Stimulated activated CD4-positive, alpha-beta T cell treated with anti-CD3 and anti-CD28 coated beads, Interleukin-12 subunit alpha, Interleukin-12 subunit beta, amount 100 ng/mL, for 24 hours (primary cell): ENCODE data around the gene TMEM127.
"Not testable (repeated sequence)": the region's sequence is repeated elsewhere in the genome, so short reads cannot be mapped to it uniquely, and the experiment has no call there.

ENCODE experiments used
- DNase-seq, 2 experiments: peaks; one replicate each; pipeline ENCODE4 v3.0.0-alpha.2; 2020; ENCODE audit warnings: low read depth in 2 of 2

Gene TMEM127

DNA sequence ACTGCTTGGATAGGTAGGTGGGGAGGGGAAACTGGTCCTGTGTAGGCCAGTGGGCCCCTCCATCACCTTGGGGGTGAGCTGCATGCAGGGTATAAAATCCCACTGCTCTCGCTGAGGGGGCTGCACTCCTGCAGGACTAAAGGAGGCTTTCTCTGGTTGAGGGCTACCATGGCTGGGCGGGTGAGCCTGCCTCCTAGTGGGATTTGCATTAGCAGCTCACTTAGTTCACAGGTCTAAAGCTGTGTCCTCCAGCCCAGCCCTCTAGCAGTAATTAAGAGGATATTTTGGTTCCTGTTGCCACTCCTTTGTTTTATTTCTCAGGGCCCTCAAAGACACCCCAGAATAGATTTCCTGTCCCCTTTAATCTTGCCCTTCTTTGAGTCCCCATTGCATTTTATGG, 24.6 kb downstream of the TMEM127 start:
- no peak for DNase-seq

DNA sequence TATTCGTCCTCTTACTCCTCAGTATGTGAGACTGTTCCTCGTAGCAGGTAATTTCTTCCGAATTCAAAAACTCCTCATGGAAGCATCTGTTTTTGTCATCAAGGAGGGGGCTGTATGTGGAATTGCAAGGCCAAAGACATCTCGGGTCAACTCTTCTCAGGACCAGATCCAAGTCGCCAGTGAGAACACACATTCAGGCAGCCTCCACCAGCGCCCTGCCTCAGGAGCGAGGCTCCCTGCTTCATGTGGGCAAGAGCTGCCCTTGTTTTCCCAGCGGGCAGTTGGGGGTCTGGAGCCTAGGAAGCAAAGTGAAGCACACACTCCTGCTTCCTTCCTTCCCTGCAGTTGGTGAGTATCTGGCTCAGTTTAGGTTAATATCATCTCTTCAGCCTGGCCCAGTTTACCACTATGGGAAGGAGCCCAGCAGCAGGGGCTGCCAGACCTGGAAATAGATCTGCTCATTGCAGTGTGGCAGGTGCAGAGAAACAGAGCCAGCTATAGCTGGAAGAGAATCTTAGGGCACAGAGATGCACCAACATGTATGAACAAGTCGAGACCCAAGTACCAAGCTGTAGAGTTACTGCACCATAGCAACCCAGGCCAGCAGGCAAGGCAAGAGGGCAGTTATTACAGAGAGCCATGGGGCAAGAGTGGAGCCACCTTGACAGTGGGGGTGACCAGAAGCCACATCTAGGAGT, 25.3 kb downstream of the TMEM127 start:
- DNase-seq: no peak

DNA sequence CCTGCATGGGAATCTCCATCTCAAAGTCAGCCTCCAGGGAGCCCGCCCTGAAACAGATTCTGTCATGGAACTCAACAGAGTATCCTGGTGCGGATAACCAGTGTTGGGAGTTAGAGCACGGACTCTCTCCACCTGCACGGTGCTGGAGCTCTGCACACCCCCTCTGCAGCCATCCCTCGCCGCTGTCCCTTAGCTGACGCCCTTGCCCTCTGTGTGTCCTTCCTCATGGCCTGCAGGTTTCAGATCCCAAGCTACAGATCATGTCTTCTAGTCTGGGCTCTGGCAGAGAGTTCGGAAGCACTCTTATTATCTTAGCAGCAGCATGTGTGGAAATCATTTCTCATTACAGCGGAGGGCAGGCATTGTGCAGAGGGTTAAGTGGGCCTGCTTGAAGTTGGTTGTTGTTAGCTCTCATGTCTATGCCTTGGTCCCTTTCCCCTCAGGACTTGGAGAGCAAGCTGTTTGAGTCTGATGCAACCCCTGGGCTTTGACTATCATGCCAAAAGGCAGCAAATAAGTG, 26.0 kb downstream of the TMEM127 start:
- DNase-seq: no peak

DNA sequence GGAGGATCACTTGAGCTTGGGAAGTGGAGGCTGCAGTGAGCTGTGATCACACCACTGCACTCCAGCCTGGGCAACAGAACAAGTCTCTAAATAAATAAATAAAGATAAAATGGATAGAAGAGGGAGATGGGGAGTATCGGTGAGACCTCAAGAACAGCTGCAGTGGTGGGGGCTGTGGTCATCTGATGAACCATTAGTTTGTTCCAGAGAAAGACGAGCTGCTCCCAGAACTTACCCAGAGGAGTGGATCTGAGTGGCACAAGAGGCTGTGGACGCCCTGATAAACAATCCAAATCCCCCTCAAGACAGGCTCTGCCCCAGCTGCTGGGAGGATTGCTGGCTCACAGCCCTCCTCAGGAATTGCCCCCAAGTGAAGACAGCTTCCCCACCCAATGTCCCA, 26.7 kb downstream of the TMEM127 start:
- DNase-seq: no peak

DNA sequence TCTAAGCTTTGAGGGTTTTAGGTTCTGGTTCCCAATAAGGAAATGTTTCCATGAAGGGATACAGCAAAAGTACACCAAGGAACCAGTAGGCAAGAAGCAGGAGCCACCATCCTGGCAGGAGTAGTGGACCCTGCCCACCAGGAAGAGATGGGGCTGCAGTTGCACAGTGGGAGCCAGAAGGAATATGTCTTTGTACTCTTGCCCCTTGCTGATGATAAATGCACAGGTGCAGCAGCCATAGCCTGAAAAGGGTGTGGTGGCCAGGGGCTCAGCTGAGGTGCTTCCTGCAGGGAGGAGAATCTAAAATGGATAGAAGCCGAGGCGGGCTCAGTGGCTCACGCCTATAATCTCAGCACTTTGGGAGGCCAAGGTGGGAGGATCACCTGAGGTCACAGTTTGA, 27.5 kb downstream of the TMEM127 start:
- no peak for DNase-seq

DNA sequence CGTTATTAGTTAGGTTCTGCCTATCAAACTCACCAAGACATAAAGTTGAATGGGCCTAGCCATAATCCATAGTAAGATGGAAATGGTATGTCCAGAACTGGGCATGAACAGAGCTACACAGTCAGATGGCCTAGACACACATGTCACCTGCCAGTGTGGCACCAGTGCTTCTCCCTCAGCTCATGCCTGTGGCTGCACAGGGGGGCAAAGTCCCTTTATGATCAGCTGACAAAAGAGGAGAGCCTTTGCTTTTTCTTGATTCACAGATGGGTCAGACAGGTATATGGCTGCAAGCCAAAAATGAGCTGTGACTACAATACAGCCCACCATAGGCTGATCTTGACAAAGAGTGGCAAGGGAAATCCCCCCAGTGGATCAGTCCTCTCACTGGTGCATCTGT, 28.9 kb downstream of the TMEM127 start:
- no peak for DNase-seq

DNA sequence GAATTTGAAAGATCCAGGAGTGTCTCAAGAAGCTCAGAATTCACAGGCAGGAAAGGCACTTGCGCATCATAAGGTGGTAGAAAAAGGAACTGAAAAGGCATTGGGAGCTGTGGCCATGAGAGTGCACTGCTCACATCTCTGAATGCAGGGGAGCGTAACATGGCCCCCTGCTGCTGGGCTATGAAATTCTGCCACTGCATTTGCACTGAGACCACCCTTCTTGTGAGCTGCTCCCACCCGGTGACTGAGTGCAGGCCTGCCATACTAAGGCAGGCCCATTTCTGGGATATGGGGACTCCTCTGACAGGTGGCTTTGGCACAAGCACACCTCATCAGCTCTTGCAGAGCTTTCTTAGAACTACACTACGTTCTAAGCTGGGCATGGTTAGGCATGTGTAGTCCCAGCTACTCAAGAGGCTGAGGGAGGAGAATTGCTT, 31.9 kb downstream of the TMEM127 start:
- DNase-seq: no peak

DNA sequence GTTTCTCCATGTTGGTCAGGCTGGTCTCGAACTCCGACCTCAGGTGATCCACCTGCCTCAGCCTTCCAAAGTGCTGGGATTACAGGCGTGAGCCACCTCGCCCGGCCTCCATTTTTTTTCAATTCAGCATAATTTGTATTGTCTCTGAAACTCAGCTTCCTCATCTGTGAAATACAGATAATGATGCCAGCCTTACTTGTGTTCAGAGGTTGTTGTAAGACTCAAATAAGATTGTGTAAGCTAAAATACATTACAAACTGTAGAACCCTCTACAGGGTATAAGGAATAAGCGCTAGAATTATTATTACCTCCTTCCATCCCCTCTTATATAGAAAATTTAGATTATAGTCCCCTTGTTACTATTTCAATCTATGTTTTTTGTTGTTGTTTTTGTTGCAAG, 32.4 kb downstream of the TMEM127 start:
- no peak for DNase-seq

DNA sequence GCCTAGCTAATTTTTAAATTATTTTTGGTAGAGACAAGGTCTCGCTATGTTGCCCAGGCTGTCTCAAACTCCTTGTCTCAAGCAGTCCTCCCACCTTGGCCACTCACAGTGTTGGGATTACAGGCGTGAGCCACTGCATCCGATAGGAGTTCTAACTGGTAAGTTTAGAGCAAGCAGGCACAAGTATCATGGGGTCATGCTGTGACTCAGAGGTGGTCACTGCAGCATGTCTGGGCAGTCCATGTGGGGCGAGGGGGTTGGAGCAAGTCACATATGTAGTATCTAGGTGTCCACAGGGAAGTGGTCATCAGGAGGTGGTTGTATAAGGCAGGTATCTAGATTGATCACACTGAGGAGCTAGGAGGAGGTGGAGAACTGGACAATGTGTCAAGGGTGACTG, 34.5 kb downstream of the TMEM127 start:
- DNase-seq: no peak

DNA sequence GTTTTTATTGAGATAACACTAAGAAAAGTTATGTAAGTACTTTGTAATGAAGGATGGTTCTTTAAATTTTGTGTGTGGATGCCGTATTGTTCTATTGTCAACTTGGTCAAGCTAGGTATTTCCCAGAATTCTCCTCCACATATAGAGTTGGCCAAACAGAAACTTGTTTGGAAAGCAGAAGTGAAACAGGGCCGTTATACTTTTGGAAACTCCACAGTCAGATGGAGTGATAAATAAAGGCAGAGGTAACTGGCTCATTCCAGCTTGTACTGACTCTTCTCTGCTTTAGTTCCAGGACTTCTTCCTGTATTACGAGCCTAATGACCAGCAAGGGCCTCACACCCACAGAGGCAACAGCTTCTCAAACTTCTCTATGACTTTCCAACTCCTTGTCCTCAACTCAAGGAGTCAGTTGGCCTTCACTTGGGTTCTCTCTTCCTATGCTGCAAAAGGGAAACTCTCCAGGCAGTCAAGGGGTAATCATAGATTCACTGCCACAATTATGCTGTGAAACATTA, 40.7 kb downstream of the TMEM127 start:
- DNase-seq: no peak

DNA sequence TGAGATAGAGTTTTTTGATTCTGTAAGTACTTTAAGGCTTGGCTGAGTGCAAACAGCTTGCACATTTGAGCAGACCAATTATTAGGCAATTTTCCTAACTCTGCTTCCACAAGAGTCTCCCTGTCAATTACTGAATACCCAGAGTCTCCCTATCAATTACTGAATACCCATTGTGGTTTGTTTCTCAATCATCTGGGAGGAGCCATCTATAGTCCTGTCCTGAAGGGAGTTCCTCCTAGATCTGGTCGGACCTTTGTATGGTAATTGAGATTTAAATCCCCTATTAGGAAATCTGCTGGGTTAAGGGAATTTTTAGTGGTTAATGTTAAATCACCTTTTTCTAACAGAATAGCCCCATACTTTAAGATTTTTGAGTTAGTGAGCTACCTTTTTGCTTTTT, 44.7 kb downstream of the TMEM127 start:
- not testable (repeated sequence) for DNase-seq

DNA sequence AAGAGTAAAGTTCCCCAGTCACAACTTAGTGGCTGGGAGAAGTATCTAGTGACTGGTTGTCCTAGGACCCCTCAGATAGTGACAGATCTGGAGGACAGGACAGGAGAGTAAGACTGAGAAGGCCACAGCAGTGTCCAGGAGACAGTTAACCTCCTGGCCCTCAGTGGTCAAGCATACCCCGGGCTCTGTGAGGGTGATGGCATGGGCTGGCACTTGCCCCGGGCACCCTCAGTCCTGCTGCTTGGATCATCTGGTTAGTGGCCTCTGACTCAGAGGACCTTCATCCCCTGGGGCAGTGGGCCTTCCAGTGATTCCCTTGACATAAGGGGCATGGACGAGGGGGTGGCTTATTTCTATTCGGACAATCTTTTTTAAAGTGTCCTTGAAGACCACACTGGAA, 45.8 kb downstream of the TMEM127 start:
- not testable (repeated sequence) for DNase-seq

DNA sequence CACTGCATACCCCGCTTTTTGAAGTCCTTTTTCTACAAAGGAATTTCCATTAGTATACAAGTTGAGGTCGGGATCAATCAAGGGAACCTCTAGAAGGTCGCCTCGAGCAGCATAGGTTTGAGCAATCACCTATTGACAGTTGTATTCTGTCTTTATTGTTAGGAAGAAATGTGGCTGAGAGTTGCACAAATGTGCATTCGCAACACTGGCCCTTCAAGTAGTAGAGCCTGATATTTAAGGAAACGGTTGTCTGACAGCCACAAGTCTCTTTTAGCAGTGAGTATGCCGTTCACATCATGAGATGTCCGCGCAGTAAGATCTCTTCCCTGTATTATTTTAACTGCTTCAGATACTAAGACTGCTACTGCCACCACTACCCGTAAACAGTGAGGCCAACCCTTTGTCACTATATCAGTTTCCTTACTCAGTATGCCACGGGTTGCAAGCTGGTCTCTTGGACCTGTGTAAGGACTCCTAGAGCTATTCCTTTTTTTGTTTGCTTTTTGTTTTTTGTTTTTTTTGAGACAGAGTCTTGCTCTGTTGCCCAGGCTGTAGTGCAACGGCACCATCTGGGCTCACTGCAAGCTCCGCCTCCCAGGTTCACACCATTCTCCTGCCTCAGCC, 47.2 kb downstream of the TMEM127 start:
- no peak for DNase-seq

DNA sequence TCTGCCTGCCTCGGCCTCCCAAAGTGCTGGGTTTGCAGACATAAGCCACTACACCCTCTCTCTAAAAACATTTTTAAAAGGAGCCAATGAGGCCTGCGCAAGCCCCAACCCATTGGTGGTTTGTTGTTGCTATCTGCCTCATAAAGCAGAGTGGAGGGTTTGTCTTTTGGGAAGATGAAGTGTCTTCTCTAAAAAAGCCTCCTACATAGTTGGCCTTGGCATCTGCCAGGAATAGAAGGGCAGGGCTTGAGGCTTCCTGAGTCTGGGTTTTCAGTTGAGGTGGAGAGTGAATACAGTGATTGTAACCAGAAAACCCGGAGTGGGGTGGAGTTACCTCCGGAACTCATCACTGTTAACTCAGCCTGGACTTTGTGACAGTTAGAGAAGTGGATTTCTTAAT, 51.2 kb downstream of the TMEM127 start:
- no peak for DNase-seq

DNA sequence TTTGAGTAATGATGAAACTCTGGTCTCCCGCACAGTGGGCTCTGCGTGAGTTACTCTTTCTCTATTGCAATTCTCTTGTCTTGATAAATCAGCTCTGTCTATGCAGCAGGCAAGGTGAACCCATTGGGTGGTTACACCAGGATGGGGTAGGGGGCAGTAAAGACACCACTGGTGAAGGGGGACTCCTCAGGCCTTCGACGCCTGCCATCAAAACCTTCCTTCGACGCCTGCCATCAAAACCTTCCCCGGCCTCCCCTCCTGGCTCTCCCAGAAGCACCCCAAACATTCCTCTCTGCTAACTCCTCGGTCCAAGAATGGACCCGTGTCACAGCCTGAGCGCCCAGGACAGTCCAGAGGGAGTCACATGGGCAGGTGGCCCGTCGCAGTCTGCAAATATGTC, 52.4 kb downstream of the TMEM127 start:
- no peak for DNase-seq

DNA sequence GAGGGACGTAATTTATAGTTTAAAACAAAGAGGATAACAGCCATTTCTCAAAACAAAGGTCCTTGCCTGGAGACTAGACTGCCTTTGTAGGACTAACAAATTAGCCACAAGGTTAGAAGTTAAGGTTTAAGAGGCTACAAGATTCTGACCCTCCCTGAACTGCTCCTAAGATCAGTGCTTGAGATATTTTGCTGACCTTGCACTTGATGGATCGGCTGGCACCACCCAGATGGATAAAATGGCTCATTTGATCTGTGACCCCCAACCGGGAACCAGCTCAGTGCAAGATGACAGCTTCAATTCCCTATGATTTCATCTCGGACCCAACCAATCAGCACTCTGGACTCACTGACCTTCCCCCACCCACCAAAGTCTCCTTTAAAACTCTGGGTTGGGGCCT, 53.5 kb downstream of the TMEM127 start:
- no peak for DNase-seq

DNA sequence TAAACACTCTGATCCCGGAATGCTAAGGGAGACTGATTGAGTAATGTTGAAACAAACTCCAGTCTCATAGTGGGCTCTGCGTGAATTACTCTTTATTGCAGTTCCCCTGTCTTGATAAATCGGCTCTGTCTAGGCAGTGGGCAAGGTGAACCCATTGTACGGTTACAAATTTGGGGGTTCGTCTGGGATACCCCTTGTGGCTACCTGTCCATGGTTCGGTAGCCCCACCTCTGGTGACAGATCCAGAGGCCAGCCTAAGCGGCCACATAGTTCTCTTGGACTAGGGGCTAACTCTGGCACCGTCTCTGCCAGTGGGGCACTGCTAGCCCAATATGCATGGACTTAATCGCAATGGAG, 56.1 kb downstream of the TMEM127 start:
- no peak for DNase-seq

DNA sequence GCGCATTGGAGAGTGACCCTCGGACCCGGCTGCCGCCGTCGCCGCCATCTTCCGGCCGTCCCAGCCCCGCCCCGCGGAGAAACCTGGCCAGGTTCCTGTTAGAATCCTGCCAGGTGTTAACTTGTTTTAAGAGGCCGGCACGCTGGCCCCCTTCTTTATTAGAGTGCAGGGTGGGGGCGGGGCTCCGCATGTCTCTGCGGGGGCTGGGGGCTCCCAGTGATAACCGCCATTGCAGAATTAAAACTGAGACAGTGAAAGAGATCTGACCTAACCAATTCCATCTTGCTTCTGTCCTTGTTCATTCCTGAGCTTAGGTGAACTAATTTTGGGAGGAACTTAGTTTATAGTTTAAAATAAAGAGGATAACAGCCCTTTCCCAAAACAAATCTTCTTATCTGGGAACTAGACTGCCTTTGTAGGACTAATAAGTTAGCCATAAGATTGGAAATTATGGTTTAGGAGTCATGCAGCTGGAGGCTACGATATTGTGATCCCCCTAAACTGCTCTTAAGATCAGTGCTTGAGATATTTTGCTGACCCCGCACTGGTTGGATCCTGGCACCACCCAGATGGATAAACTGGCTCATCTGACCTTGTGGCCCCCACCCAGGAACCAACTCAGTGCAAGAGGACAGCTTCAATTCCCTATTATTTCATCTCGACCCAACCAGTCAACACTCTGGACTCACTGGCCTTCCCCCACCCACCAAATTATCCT, 56.6 kb downstream of the TMEM127 start:
- DNase-seq: no peak

DNA sequence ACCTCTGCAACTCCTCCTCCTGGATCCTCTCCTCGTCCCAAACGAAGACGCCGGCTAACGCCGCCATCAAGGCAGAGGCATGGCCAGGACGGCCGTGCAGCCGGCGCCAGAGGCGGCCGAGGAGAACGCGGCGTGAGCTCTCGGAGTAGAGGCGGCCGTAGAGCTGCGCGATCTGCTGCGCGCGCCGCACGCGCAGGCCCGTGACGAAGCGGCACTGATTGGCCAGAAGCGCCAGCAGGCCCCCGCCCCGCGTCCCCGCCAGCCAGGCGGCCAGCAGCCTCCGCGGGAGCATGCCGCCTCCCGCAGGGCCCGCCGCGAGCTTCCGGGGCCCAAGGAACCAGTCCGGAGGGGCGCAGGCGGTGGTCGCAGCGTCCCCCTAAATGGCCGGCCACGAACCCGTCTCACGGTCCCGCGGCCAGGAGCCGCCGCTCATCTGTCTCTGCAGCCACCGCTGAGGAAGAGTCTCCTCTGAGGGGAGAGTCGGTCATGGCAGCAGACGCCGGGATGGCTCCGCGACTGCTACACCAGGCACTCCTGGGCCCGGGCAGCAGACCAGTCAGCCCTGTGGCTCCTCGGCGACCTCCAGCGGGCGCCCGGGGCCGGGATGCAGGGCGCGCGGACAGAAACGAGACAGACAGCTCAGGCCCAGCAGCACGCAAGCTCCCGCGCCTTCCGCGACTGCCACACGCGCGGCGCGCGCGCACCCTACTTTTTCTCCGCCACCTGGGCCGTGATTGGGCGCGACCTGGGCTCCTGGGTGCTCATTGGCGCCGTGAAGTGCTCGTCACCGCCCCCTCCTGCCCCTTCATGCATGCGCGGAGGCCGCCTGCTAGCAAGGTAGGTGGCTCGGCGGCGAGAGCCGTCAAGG, 57.4 kb downstream of the TMEM127 start, which contains the start of gene STARD7:
STARD7 (minus strand) TSS at position 685 of the 868 bp plus-strand sequence; CDS start at position 292, 393 bp downstream.
- peak; percentile 96 to 98 for DNase-seq

DNA sequence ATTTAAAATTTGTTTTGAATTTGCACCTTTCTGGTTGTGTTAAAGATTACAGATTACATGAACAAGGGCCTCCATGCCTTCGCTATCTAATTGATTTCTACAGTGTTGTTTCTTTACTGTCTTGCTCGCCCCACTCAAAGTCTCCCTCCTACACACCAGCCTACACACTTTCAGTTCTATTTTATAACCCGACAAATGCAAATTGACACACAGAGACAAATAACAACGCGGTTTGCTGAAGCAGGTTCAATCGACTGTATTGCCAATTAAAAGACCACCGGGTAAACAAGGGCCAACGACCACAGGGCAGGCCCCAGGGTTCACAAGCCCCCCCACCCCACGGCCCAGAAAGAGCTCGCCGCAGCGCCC, 58.0 kb downstream of the TMEM127 start:
- no peak for DNase-seq

DNA sequence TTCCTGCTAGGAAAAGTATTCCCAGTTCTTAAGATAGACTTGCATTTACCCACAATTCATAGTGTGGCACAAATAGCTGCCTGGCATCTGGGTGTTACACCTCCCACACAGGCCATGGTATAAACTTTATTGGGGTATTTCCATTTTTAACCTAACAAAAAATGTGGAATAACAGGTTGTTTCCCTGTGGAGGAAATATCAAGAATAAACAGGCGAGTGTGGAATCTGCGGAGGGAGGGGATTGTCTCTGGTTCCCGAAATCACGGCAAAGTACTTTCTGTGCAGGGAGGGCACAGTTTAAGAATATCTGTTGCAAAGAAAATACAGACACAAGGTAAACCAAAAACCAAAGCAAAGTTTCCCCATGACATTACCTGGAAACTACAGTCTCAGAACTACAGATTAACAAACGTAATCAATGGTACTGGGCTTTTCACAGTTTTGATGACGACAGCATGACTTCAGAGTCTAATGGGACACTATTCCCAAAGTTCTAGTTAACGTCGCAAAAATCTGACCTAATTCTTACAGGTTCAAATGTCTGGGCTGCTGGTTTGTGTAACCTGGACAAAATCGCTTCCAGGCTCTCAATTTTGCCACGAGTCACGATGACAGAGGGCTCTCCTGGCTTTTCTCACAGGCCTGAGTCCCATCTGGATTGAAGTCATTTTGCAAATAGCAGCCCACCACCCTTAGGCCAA, 58.6 kb downstream of the TMEM127 start:
- DNase-seq: no peak
